HG03432 (cell line): Measurements from ENCODE around the gene EHBP1.
"Not testable (repeated sequence)": the region's sequence is repeated elsewhere in the genome, so short reads cannot be mapped to it uniquely, and the experiment has no call there.

Source experiments
- ATAC-seq: cut with Tn5 transposase; IDR thresholded peaks from one replicate; pipeline ENCODE4 v1.9.1; 2021; ENCODE audit warnings: mild to moderate bottlenecking, moderate library complexity; ENCODE audit not compliant: unreplicated experiment

Gene EHBP1

GRCh38 chr2:63058144-63058920 lies 352.8 kb downstream of the EHBP1 start:
- ATAC-seq = no peak

- ATAC-seq = no peak
Observed at GRCh38 chr2:63058921-63059792, 353.6 kb downstream of the EHBP1 start.

GRCh38 chr2:63059793-63060471 lies 354.4 kb downstream of the EHBP1 start:
- no peak for ATAC-seq

- no peak for ATAC-seq
Observed at GRCh38 chr2:63060472-63060991, 355.0 kb downstream of the EHBP1 start.

- no peak for ATAC-seq
Observed at GRCh38 chr2:63064197-63064596, 358.7 kb downstream of the EHBP1 start.

GRCh38 chr2:63064661-63065060 lies 359.1 kb downstream of the EHBP1 start:
- no peak for ATAC-seq

- no peak for ATAC-seq
Observed at GRCh38 chr2:63066265-63066664, 360.8 kb downstream of the EHBP1 start.

GRCh38 chr2:63066838-63067237 lies 361.3 kb downstream of the EHBP1 start:
- no peak for ATAC-seq

- ATAC-seq = no peak
Observed at GRCh38 chr2:63071664-63072063, 366.2 kb downstream of the EHBP1 start.

GRCh38 chr2:63073994-63074393 lies 368.5 kb downstream of the EHBP1 start:
- no peak for ATAC-seq

GRCh38 chr2:63074399-63074798 lies 368.9 kb downstream of the EHBP1 start:
- ATAC-seq = not testable (repeated sequence)

- peak; percentile 50 for ATAC-seq
Observed at GRCh38 chr2:63078852-63079606, 373.5 kb downstream of the EHBP1 start.

- ATAC-seq = no peak
Observed at GRCh38 chr2:63081404-63081803, 375.9 kb downstream of the EHBP1 start.

GRCh38 chr2:63086687-63087086 lies 381.2 kb downstream of the EHBP1 start:
- no peak for ATAC-seq

- no peak for ATAC-seq
Observed at GRCh38 chr2:63092401-63092800, 386.9 kb downstream of the EHBP1 start.

GRCh38 chr2:63092857-63093256 lies 387.3 kb downstream of the EHBP1 start:
- ATAC-seq = no peak

- ATAC-seq = no peak
Observed at GRCh38 chr2:63093502-63093901, 388.0 kb downstream of the EHBP1 start.
